Measurements from ENCODE around the gene TMEM151B.

The TMEM151B gene

DNA sequence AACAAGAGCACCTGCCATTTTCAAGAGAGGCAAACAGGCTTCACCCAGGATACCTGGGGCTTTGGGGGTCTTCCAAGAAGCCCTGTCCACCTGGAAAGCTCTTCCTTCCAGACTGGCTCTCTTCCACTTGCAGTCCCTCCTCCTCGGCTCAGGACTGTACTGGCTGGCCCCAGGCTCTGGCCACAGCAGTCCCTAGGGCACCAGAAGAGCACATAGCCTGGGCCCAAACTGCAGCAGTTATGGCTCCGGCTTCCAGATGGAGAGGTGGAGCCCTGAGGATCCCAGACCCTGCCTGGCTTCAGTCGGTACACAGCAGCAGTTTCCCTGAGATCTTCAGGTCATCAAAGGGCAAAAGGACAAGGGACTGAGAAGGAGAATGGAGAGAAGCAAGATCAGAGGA lies 11.3 kb upstream of the TMEM151B start:
- Histone ChIP-seq H3K4me3 (ENCODE audit: insufficient read length, low read depth) (no peak overlapping the region), H3K9ac (ENCODE audit: insufficient read length, low read depth) (no peak overlapping the region), H3K9me3 (ENCODE audit: insufficient read depth, low read length) (no peaks in the 10 kb centered on the region), H3K4me1 (ENCODE audit: insufficient read depth, insufficient read length) (peaks cover 18% of the 10 kb centered on the region), H3K27me3 (ENCODE audit: insufficient read depth, insufficient read length) (no peaks in the 10 kb centered on the region), H3K36me3 (ENCODE audit: insufficient read depth, insufficient read length, low read length) (peaks cover 73% of the 10 kb centered on the region)
- DNase-seq (ENCODE audit: low read depth, low spot score), result no peak
- TF ChIP-seq YY1 (IDR thresholded peaks at IDR 0.05; ENCODE audit: insufficient read depth, insufficient read length), result no peak
- no peak for TF ChIP-seq ZNF274 (IDR thresholded peaks at IDR 0.05; ENCODE audit: low read depth, low read length)
- TF ChIP-seq SUZ12 (IDR thresholded peaks at IDR 0.05; ENCODE audit: extremely low read depth, insufficient read depth, insufficient read length), result no peak

DNA sequence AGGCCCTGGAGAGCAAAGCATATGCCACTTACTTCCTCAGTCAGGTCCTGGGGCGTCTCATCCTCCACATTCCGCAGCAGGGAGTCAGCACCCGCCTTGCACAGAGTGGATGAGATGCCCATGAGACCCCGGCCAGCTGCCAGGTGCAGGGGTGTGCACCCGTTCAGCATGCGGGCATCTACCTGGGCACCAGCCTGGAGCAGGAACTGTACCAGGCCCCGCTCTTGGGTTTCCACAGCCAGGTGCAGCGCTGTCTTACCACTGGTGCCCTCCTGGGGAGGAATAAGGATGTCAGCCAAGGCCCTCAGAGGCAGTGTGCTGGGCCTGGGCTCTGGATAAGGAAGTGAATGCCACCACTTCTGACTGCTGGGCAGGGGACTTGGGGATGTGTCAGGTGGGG lies 10.2 kb upstream of the TMEM151B start:
- H3K4me3 ChIP-seq (ENCODE audit: insufficient read length, low read depth), result no peak overlapping the region
- peaks cover 23% of the 10 kb centered on the region for H3K4me1 ChIP-seq (ENCODE audit: insufficient read depth, insufficient read length)

DNA sequence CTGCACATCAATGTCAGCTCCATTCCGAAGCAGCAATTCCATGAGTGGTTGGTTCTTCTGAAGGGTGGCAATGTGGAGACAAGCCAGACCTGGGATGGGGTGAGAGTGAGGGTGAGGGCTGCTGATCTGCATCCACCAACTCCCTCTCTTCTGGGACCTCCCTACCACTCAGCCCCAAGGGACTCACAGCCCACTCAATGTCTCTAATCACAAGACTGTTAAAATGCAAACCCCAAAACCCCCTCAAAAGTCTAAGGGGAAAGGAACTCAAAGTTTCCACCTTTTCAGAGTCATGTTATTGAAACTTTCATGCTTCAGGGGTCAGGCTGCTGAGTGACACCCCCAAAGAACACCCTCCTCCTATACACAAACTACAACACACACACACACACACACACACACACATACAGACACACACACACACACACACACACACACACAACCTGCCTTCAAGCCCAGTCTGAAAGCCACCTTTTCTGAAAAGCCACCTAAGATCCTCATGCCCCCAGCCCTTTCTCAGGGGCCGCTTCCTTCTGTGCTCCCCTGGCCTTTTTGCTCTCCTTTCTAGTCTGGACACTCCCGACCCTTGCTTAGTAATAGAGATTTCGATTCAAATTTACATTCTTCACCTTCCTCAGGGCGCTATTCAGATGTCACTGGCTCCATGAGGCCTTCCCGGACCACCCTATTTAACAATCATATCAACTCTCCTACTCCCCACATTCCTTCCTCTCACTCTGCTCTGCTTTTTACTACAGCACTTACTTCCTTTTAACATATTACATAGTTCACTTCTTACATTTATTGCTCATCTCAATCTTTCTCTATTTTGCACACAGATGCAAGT lies 9.6 kb upstream of the TMEM151B start:
- Histone ChIP-seq H3K36me3 (ENCODE audit: insufficient read depth, insufficient read length, low read length) (peaks cover 55% of the 10 kb centered on the region), H3K4me3 (ENCODE audit: insufficient read length, low read depth) (no peak overlapping the region), H3K9ac (ENCODE audit: insufficient read length, low read depth) (no peak overlapping the region), H3K9me3 (ENCODE audit: insufficient read depth, low read length) (no peaks in the 10 kb centered on the region), H3K27me3 (ENCODE audit: insufficient read depth, insufficient read length) (no peaks in the 10 kb centered on the region), H3K4me1 (ENCODE audit: insufficient read depth, insufficient read length) (peaks cover 23% of the 10 kb centered on the region)
- TF ChIP-seq YY1 (IDR thresholded peaks at IDR 0.05; ENCODE audit: insufficient read depth, insufficient read length) (no peak), ZNF274 (IDR thresholded peaks at IDR 0.05; ENCODE audit: low read depth, low read length) (no peak), SUZ12 (IDR thresholded peaks at IDR 0.05; ENCODE audit: extremely low read depth, insufficient read depth, insufficient read length) (no peak)
- DNase-seq (ENCODE audit: low read depth, low spot score), result no peak

More for the DNA sequence above, 10.2 kb upstream of the TMEM151B start:
- Histone ChIP-seq H3K9me3 (ENCODE audit: insufficient read depth, low read length) (no peaks in the 10 kb centered on the region), H3K27me3 (ENCODE audit: insufficient read depth, insufficient read length) (no peaks in the 10 kb centered on the region), H3K36me3 (ENCODE audit: insufficient read depth, insufficient read length, low read length) (peaks cover 62% of the 10 kb centered on the region), H3K9ac (ENCODE audit: insufficient read length, low read depth) (no peak overlapping the region)
- no peak for TF ChIP-seq YY1 (IDR thresholded peaks at IDR 0.05; ENCODE audit: insufficient read depth, insufficient read length)
- TF ChIP-seq SUZ12 (IDR thresholded peaks at IDR 0.05; ENCODE audit: extremely low read depth, insufficient read depth, insufficient read length), result no peak
- no peak for TF ChIP-seq ZNF274 (IDR thresholded peaks at IDR 0.05; ENCODE audit: low read depth, low read length)
- DNase-seq (ENCODE audit: low read depth, low spot score), result no peak

DNA sequence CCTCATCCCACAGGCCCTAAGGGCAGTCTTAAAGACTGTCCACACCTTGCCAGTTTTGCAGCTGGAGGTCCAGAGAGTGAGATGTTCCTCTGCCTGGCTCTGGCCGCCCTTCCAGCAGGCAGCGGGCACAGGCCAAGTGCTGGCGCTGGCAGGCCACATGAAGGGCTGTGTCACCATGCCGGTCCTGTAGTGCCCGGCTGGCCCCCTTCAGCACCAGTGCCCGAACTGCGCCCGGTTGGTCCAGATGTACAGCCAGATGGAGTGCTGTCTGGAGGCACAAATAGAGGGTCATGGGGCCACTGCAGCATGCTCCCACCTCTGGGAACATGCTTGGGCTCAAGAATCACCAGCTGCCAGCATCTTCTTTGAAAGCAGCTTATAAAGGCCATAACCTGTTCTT lies 8.7 kb upstream of the TMEM151B start:
- no peak for DNase-seq (ENCODE audit: low read depth, low spot score)
- H3K4me1 ChIP-seq (ENCODE audit: insufficient read depth, insufficient read length), result peaks cover 23% of the 10 kb centered on the region
- H3K4me3 ChIP-seq (ENCODE audit: insufficient read length, low read depth), result no peak overlapping the region

DNA sequence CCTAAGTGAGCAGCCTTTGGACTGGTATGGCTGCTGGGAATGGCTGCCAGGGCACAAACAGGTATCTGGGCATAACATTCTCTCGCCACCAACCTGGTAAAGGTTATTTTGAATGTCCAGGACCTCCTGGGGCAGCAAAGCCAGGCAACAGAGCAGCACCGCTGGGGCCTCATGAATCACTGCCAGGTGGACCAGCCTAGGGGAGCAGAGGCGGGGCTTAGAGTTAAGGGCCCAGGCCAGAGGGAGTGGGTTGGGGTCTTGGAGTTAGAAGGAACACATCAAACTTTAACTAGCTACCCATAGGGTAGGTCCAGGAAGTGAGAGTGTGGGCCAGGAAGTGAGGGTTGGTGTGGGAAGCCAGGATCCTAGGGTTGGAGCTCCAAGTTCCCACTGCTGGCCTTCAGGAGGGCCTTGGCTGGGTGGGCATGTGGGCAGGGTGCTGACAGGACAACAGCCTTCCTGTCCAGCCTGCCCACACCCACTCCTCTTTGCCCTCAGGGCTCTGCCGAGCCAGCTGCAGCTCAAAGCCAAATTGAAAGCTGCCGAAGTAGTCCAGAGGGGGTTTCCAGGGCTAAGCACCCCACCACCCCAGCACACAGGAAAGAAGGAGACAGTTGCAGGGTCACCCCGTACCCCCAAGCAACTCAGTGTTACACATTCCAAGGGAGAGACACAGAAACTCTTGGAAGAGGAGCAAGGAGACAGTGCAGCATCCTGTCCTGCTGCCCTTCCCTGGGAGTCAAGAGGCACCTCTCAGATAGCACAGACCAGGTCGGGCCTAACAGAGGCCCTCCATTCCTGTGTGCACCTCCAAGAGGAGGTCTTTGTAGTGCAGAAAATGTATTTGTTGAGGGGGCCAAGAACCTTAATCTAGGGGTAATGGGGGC lies 7.5 kb upstream of the TMEM151B start:
- peaks cover 5% of the 10 kb centered on the region for H3K27me3 ChIP-seq (ENCODE audit: insufficient read depth, insufficient read length)
- H3K4me1 ChIP-seq (ENCODE audit: insufficient read depth, insufficient read length), result peaks cover 22% of the 10 kb centered on the region
- H3K4me3 ChIP-seq (ENCODE audit: insufficient read length, low read depth), result no peak overlapping the region
- no peak for DNase-seq (ENCODE audit: low read depth, low spot score)
- no peaks in the 10 kb centered on the region for H3K9me3 ChIP-seq (ENCODE audit: insufficient read depth, low read length)
- no peak for TF ChIP-seq ZNF274 (IDR thresholded peaks at IDR 0.05; ENCODE audit: low read depth, low read length)
- TF ChIP-seq YY1 (IDR thresholded peaks at IDR 0.05; ENCODE audit: insufficient read depth, insufficient read length), result no peak
- no peak for TF ChIP-seq SUZ12 (IDR thresholded peaks at IDR 0.05; ENCODE audit: extremely low read depth, insufficient read depth, insufficient read length)
- peaks cover 48% of the 10 kb centered on the region for H3K36me3 ChIP-seq (ENCODE audit: insufficient read depth, insufficient read length, low read length)
- peak overlapping the region; percentile 21 for H3K9ac ChIP-seq (ENCODE audit: insufficient read length, low read depth)

More for the DNA sequence above, 8.7 kb upstream of the TMEM151B start:
- Histone ChIP-seq H3K36me3 (ENCODE audit: insufficient read depth, insufficient read length, low read length) (peaks cover 48% of the 10 kb centered on the region), H3K27me3 (ENCODE audit: insufficient read depth, insufficient read length) (peaks cover 2% of the 10 kb centered on the region), H3K9ac (ENCODE audit: insufficient read length, low read depth) (no peak overlapping the region), H3K9me3 (ENCODE audit: insufficient read depth, low read length) (no peaks in the 10 kb centered on the region)
- TF ChIP-seq SUZ12 (IDR thresholded peaks at IDR 0.05; ENCODE audit: extremely low read depth, insufficient read depth, insufficient read length) (no peak), ZNF274 (IDR thresholded peaks at IDR 0.05; ENCODE audit: low read depth, low read length) (no peak), YY1 (IDR thresholded peaks at IDR 0.05; ENCODE audit: insufficient read depth, insufficient read length) (no peak)

DNA sequence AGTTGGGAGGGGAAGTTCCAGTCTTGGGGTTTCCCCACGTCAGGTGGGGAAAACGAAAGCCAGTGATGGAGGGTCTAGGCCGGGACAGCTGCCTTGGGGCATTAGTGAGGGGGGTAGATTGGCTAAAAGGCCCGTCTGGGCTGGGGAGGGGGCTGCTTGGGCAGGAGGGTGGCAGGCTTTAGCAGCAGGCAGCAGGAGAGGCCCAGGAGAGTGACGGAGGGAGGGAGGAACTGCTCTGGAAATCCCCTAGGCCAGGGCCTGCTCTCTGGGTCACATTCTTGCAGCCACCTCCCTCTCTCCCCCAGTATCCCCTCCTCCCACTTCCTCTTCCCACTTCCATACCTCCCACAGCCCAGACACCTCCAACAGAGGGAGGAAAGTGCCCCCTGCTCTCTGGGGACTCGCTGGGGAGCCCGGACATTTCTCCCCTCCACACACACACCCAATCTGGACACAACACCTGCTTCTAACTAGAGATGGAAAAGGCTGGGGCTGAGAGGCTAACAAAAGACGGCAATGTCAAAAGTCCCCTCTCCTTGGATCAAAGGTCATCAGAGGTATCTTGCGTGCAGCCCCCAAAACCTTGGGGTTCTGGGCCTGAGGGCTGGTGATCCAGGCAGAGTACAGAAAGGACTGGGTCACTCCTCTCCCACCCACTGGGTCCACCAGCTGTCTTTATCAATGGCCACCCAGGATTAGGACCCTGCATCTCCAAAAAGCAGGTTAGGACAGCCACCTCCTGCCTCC lies 6.7 kb upstream of the TMEM151B start:
- H3K4me1 ChIP-seq (ENCODE audit: insufficient read depth, insufficient read length), result peaks cover 22% of the 10 kb centered on the region
- DNase-seq (ENCODE audit: low read depth, low spot score), result no peak
- no peak overlapping the region for H3K4me3 ChIP-seq (ENCODE audit: insufficient read length, low read depth)

More for the DNA sequence above, 6.7 kb upstream of the TMEM151B start:
- Histone ChIP-seq H3K9me3 (ENCODE audit: insufficient read depth, low read length) (no peaks in the 10 kb centered on the region), H3K27me3 (ENCODE audit: insufficient read depth, insufficient read length) (peaks cover 11% of the 10 kb centered on the region), H3K36me3 (ENCODE audit: insufficient read depth, insufficient read length, low read length) (peaks cover 41% of the 10 kb centered on the region), H3K9ac (ENCODE audit: insufficient read length, low read depth) (peak overlapping the region; percentile 50)
- TF ChIP-seq SUZ12 (IDR thresholded peaks at IDR 0.05; ENCODE audit: extremely low read depth, insufficient read depth, insufficient read length) (no peak), YY1 (IDR thresholded peaks at IDR 0.05; ENCODE audit: insufficient read depth, insufficient read length) (no peak), ZNF274 (IDR thresholded peaks at IDR 0.05; ENCODE audit: low read depth, low read length) (no peak)
